ENCODE results near the gene RPS16.

The RPS16 gene

DNA sequence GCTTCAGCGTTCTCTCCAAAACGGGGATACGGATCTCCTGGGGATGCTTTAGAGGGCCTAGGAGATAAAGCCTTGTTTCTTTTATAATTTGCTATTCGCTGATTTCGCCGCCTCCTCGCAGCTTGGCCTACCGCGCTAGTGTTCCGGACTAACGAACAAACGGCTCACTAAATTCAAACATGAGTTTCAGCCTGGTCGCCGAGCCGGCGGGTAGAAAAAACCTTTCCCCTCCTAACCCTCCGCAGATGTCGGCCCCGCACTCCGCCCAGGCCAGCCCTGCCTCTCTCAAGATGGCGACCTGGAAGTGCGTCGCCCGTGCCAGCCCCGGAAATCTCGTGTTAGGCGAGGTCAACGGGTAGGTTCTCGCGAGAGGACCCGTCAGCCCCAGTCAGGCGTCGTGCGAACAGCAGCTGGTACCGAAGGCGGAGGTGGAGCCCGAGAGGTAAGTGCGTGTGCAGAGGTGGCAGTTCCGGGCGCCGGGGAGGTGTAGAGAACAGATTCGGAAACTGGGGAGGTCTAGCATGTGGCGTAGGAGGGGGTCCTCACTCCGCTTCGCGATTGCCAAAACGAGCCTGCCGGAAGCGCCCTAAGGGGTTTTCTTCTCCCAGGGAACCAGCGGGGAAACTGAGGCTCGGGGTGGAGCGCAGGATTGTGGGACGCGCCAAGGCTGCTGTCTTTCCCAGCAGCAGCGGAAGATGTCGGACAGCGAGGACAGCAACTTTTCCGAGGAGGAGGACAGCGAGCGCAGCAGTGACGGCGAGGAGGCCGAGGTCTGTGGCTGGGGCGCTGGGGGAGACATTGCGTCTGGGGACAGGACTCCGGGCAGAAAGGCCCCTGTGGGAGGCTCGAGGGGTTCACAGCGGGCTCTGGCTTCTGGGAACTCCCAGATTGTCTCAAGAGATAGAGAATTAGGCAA is 9.7 kb upstream of the RPS16 start, which contains the start of gene SUPT5H (continued):
- TF ChIP-seq SP7 (tag by site-specific recombination; IDR thresholded peaks at IDR 0.05), result peak; percentile 94
- peak; percentile 20; the same call in 1 of the 2 replicates for TF ChIP-seq ZNF10 (tag by site-specific recombination; IDR thresholded peaks at IDR 0.05)
- peak; percentile 42 for TF ChIP-seq ZIC2 (tag by site-specific recombination; IDR thresholded peaks at IDR 0.05)
- TF ChIP-seq, protein P1, sequence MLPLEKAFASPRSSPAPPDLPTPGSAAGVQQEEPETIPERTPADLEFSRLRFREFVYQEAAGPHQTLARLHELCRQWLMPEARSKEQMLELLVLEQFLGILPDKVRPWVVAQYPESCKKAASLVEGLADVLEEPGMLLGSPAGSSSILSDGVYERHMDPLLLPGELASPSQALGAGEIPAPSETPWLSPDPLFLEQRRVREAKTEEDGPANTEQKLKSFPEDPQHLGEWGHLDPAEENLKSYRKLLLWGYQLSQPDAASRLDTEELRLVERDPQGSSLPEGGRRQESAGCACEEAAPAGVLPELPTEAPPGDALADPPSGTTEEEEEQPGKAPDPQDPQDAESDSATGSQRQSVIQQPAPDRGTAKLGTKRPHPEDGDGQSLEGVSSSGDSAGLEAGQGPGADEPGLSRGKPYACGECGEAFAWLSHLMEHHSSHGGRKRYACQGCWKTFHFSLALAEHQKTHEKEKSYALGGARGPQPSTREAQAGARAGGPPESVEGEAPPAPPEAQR (tag by site-specific recombination; IDR thresholded peaks at IDR 0.05), result no peak; the same call in 1 of the 2 replicates
- TF ChIP-seq, protein P2, sequence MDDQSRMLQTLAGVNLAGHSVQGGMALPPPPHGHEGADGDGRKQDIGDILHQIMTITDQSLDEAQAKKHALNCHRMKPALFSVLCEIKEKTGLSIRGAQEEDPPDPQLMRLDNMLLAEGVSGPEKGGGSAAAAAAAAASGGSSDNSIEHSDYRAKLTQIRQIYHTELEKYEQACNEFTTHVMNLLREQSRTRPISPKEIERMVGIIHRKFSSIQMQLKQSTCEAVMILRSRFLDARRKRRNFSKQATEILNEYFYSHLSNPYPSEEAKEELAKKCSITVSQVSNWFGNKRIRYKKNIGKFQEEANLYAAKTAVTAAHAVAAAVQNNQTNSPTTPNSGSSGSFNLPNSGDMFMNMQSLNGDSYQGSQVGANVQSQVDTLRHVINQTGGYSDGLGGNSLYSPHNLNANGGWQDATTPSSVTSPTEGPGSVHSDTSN (CRISPR knock-in tag; IDR thresholded peaks at IDR 0.05), result peak; percentile 64
- peak; percentile 95 for TF ChIP-seq ZNF501 (tag by site-specific recombination; IDR thresholded peaks at IDR 0.05)
- TF ChIP-seq ZNF24 (tag by site-specific recombination; IDR thresholded peaks at IDR 0.05), result peak; percentile 72
- peak; percentile 93 for TF ChIP-seq ZNF629 (tag by site-specific recombination; IDR thresholded peaks at IDR 0.05)
- TF ChIP-seq ZNF610 (tag by site-specific recombination; IDR thresholded peaks at IDR 0.05; ENCODE audit: borderline replicate concordance), result peak; percentile 81; the same call in 1 of the 2 replicates
- TF ChIP-seq, protein P3, sequence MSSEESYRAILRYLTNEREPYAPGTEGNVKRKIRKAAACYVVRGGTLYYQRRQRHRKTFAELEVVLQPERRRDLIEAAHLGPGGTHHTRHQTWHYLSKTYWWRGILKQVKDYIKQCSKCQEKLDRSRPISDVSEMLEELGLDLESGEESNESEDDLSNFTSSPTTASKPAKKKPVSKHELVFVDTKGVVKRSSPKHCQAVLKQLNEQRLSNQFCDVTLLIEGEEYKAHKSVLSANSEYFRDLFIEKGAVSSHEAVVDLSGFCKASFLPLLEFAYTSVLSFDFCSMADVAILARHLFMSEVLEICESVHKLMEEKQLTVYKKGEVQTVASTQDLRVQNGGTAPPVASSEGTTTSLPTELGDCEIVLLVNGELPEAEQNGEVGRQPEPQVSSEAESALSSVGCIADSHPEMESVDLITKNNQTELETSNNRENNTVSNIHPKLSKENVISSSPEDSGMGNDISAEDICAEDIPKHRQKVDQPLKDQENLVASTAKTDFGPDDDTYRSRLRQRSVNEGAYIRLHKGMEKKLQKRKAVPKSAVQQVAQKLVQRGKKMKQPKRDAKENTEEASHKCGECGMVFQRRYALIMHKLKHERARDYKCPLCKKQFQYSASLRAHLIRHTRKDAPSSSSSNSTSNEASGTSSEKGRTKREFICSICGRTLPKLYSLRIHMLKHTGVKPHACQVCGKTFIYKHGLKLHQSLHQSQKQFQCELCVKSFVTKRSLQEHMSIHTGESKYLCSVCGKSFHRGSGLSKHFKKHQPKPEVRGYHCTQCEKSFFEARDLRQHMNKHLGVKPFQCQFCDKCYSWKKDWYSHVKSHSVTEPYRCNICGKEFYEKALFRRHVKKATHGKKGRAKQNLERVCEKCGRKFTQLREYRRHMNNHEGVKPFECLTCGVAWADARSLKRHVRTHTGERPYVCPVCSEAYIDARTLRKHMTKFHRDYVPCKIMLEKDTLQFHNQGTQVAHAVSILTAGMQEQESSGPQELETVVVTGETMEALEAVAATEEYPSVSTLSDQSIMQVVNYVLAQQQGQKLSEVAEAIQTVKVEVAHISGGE (tag by site-specific recombination; conservative IDR thresholded peaks at IDR 0.05; ENCODE audit: low read depth), result peak; percentile 96
- TF ChIP-seq KLF16 (tag by site-specific recombination; IDR thresholded peaks at IDR 0.05), result peak; percentile 100
- TF ChIP-seq, protein P4, sequence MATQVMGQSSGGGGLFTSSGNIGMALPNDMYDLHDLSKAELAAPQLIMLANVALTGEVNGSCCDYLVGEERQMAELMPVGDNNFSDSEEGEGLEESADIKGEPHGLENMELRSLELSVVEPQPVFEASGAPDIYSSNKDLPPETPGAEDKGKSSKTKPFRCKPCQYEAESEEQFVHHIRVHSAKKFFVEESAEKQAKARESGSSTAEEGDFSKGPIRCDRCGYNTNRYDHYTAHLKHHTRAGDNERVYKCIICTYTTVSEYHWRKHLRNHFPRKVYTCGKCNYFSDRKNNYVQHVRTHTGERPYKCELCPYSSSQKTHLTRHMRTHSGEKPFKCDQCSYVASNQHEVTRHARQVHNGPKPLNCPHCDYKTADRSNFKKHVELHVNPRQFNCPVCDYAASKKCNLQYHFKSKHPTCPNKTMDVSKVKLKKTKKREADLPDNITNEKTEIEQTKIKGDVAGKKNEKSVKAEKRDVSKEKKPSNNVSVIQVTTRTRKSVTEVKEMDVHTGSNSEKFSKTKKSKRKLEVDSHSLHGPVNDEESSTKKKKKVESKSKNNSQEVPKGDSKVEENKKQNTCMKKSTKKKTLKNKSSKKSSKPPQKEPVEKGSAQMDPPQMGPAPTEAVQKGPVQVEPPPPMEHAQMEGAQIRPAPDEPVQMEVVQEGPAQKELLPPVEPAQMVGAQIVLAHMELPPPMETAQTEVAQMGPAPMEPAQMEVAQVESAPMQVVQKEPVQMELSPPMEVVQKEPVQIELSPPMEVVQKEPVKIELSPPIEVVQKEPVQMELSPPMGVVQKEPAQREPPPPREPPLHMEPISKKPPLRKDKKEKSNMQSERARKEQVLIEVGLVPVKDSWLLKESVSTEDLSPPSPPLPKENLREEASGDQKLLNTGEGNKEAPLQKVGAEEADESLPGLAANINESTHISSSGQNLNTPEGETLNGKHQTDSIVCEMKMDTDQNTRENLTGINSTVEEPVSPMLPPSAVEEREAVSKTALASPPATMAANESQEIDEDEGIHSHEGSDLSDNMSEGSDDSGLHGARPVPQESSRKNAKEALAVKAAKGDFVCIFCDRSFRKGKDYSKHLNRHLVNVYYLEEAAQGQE (tag by site-specific recombination; IDR thresholded peaks at IDR 0.05), result peak; percentile 97
- TF ChIP-seq WT1 (tag by site-specific recombination; IDR thresholded peaks at IDR 0.05), result peak; percentile 40; the same call in 1 of the 2 replicates
- 0 out of 2 replicates have a peak, but pooled peaks have one; percentile 52 for TF ChIP-seq ZNF416 (tag by site-specific recombination; IDR thresholded peaks at IDR 0.05)
- TF ChIP-seq ZBTB8A (tag by site-specific recombination; IDR thresholded peaks at IDR 0.05), result peak; percentile 93
- TF ChIP-seq ZBTB17 (tag by site-specific recombination; IDR thresholded peaks at IDR 0.05), result peak; percentile 97
- TF ChIP-seq, protein P5, sequence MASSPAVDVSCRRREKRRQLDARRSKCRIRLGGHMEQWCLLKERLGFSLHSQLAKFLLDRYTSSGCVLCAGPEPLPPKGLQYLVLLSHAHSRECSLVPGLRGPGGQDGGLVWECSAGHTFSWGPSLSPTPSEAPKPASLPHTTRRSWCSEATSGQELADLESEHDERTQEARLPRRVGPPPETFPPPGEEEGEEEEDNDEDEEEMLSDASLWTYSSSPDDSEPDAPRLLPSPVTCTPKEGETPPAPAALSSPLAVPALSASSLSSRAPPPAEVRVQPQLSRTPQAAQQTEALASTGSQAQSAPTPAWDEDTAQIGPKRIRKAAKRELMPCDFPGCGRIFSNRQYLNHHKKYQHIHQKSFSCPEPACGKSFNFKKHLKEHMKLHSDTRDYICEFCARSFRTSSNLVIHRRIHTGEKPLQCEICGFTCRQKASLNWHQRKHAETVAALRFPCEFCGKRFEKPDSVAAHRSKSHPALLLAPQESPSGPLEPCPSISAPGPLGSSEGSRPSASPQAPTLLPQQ (tag by site-specific recombination; IDR thresholded peaks at IDR 0.05), result peak; percentile 93
- TF ChIP-seq, protein P6, sequence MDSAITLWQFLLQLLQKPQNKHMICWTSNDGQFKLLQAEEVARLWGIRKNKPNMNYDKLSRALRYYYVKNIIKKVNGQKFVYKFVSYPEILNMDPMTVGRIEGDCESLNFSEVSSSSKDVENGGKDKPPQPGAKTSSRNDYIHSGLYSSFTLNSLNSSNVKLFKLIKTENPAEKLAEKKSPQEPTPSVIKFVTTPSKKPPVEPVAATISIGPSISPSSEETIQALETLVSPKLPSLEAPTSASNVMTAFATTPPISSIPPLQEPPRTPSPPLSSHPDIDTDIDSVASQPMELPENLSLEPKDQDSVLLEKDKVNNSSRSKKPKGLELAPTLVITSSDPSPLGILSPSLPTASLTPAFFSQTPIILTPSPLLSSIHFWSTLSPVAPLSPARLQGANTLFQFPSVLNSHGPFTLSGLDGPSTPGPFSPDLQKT (IDR thresholded peaks at IDR 0.05; ENCODE audit: borderline replicate concordance, low read depth, low read length), result no peak
- TF ChIP-seq GLIS2 (tag by site-specific recombination; IDR thresholded peaks at IDR 0.05), result peak; percentile 82
- TF ChIP-seq ZNF670 (tag by site-specific recombination; IDR thresholded peaks at IDR 0.05; ENCODE audit: low read depth), result no peak
